AG09309 (cell line): Measurements from ENCODE around the gene BTBD9.

Source experiments
- DNase-seq: peaks from one replicate; pipeline ENCODE4 v3.0.0-alpha.2; 2010; ENCODE audit warnings: low read depth
- H3K4me3 ChIP-seq: 2 replicates; pipeline ENCODE4 v1.5.1; 2011; ENCODE audit warnings: mild to moderate bottlenecking, low read depth, low read length, moderate library complexity; ENCODE audit not compliant: control insufficient read depth
- CTCF ChIP-seq: IDR thresholded peaks from 2 replicates; pipeline ENCODE4 v1.5.1; 2011; ENCODE audit warnings: mild to moderate bottlenecking, low read depth, low read length, inconsistent platforms; ENCODE audit not compliant: insufficient read depth, control insufficient read depth; ENCODE audit errors: missing control alignments

Gene BTBD9

GRCh38 chr6:38501931-38502330 lies 137.8 kb downstream of the BTBD9 start:
- no peak for DNase-seq
- no peak for TF ChIP-seq CTCF
- no peak overlapping the region for H3K4me3 ChIP-seq

- DNase-seq, result no peak
- no peak overlapping the region for H3K4me3 ChIP-seq
- no peak for TF ChIP-seq CTCF
These were observed 140.1 kb downstream of the BTBD9 start for GRCh38 chr6:38499529-38500096.

GRCh38 chr6:38498805-38499445 lies 140.8 kb downstream of the BTBD9 start:
- TF ChIP-seq CTCF, result no peak
- no peak overlapping the region for H3K4me3 ChIP-seq
- no peak for DNase-seq

GRCh38 chr6:38498085-38498484 lies 141.6 kb downstream of the BTBD9 start:
- TF ChIP-seq CTCF, result no peak
- H3K4me3 ChIP-seq, result no peak overlapping the region
- DNase-seq, result no peak

- DNase-seq, result no peak
- no peak for TF ChIP-seq CTCF
- no peak overlapping the region for H3K4me3 ChIP-seq
These were observed 142.2 kb downstream of the BTBD9 start for GRCh38 chr6:38497546-38497945.

GRCh38 chr6:38495922-38496635 lies 143.7 kb downstream of the BTBD9 start:
- TF ChIP-seq CTCF, result no peak
- no peak for DNase-seq
- H3K4me3 ChIP-seq, result no peak overlapping the region

GRCh38 chr6:38495518-38495917 lies 144.2 kb downstream of the BTBD9 start:
- no peak for TF ChIP-seq CTCF
- no peak for DNase-seq
- no peak overlapping the region for H3K4me3 ChIP-seq
